Mesenchymal stem cell (in vitro differentiated cells and primary cell): ENCODE measurements around the gene CCT7.
"Not testable (repeated sequence)": the region's sequence is repeated elsewhere in the genome, so short reads cannot be mapped to it uniquely, and the experiment has no call there.

ENCODE experiments used
- DNase-seq: peaks from one replicate; pipeline ENCODE4 v3.0.0-alpha.2; 2013
- H2AFZ ChIP-seq: one replicate; pipeline ENCODE4 v1.6.1; 2013; ENCODE audit warnings: low read depth, mild to moderate bottlenecking, control low read depth, inconsistent platforms, low read length, moderate library complexity
- H2AK5ac ChIP-seq: 2 replicates; pipeline ENCODE4 v1.6.1; 2013; ENCODE audit warnings: low read length, moderate library complexity, mild to moderate bottlenecking, inconsistent platforms; ENCODE audit not compliant: severe bottlenecking
- H2BK120ac ChIP-seq: one replicate; pipeline ENCODE4 v1.6.1; 2013; ENCODE audit warnings: low read depth, mild to moderate bottlenecking, inconsistent platforms, low read length, moderate library complexity
- H2BK12ac ChIP-seq, 2 experiments: one replicate each; pipeline ENCODE4 v1.6.1; 2013; ENCODE audit warnings: inconsistent platforms in 2 of 2, low read length in 2 of 2, mild to moderate bottlenecking in 2 of 2, moderate library complexity in 2 of 2, control low read depth in 1 of 2
- H2BK15ac ChIP-seq: one replicate; pipeline ENCODE4 v1.6.1; 2013; ENCODE audit warnings: mild to moderate bottlenecking, low read depth, inconsistent platforms; ENCODE audit not compliant: poor library complexity, severe bottlenecking
- H2BK5ac ChIP-seq: 2 replicates; pipeline ENCODE4 v1.6.1; 2013; ENCODE audit warnings: low read depth, mild to moderate bottlenecking, low read length, control low read depth, inconsistent platforms; ENCODE audit not compliant: poor library complexity, severe bottlenecking
- H3K14ac ChIP-seq, 2 experiments: one replicate each; pipeline ENCODE4 v1.6.1; 2013; ENCODE audit warnings: inconsistent platforms in 2 of 2, low read length in 2 of 2, control low read depth in 1 of 2, mild to moderate bottlenecking in 1 of 2, moderate library complexity in 1 of 2
- H3K18ac ChIP-seq, 2 experiments: one replicate each; pipeline ENCODE4 v1.6.1; 2013; ENCODE audit warnings: inconsistent platforms in 2 of 2, low read length in 2 of 2, control low read depth in 1 of 2, low read depth in 1 of 2, mild to moderate bottlenecking in 1 of 2
- H3K23ac ChIP-seq, 2 experiments: one replicate each; pipeline ENCODE4 v1.6.1; 2013; ENCODE audit warnings: inconsistent platforms in 2 of 2, low read length in 2 of 2, mild to moderate bottlenecking in 2 of 2, moderate library complexity in 2 of 2, control low read depth in 1 of 2
- H3K27ac ChIP-seq: 2 replicates; pipeline ENCODE4 v1.5.1; 2013; ENCODE audit warnings: mild to moderate bottlenecking, moderate library complexity, low read length, control low read depth, inconsistent platforms; ENCODE audit not compliant: poor library complexity, severe bottlenecking
- H3K27me3 ChIP-seq, 2 experiments: 2 replicates each; pipeline versions ENCODE4 v1.6.1 to v1.7.0; 2013; ENCODE audit warnings: low read length in 2 of 2, mild to moderate bottlenecking in 2 of 2, moderate library complexity in 2 of 2, control low read depth in 1 of 2, inconsistent platforms in 1 of 2; ENCODE audit not compliant: control insufficient read depth in 1 of 2, insufficient read depth in 1 of 2
- H3K36me3 ChIP-seq, 2 experiments: 2 replicates each; pipeline versions ENCODE4 v1.6.1 to v1.7.0; 2013; ENCODE audit warnings: low read length in 2 of 2, control low read depth in 1 of 2, inconsistent platforms in 1 of 2, low read depth in 1 of 2, mild to moderate bottlenecking in 1 of 2; ENCODE audit not compliant: insufficient read depth in 2 of 2, control insufficient read depth in 1 of 2
- H3K4ac ChIP-seq, 2 experiments: one replicate each; pipeline ENCODE4 v1.6.1; 2013; ENCODE audit warnings: inconsistent platforms in 2 of 2, low read length in 2 of 2, mild to moderate bottlenecking in 2 of 2, moderate library complexity in 2 of 2, control low read depth in 1 of 2, low read depth in 1 of 2
- H3K4me1 ChIP-seq: 2 replicates; pipeline ENCODE4 v1.6.1; 2013; ENCODE audit warnings: low read depth, low read length, control low read depth; ENCODE audit not compliant: control insufficient read depth, insufficient read depth
- H3K4me2 ChIP-seq: 2 replicates; pipeline ENCODE4 v1.6.1; 2013; ENCODE audit warnings: low read length, mild to moderate bottlenecking, inconsistent platforms; ENCODE audit not compliant: poor library complexity, severe bottlenecking
- H3K4me3 ChIP-seq, 2 experiments: 2 replicates each; pipeline versions ENCODE4 v1.5.1 to v1.7.0; 2013; ENCODE audit warnings: low read length in 2 of 2, mild to moderate bottlenecking in 2 of 2, control low read depth in 1 of 2, low read depth in 1 of 2; ENCODE audit not compliant: insufficient read depth in 1 of 2
- H3K79me1 ChIP-seq: replicated peaks from 2 replicates; pipeline ENCODE4 v1.6.1; 2013; ENCODE audit warnings: mild to moderate bottlenecking, control low read depth, low read length, inconsistent platforms; ENCODE audit not compliant: poor library complexity, severe bottlenecking
- H3K9ac ChIP-seq: 2 replicates; pipeline ENCODE4 v1.7.0; 2013; ENCODE audit warnings: mild to moderate bottlenecking, low read length, moderate library complexity
- H3K9me3 ChIP-seq: 2 replicates; pipeline ENCODE4 v1.7.0; 2013; ENCODE audit warnings: mild to moderate bottlenecking, low read length; ENCODE audit not compliant: control insufficient read depth
- H4K8ac ChIP-seq: one replicate; pipeline ENCODE4 v1.6.1; 2013; ENCODE audit warnings: inconsistent platforms, mild to moderate bottlenecking, low read length, moderate library complexity
- H4K91ac ChIP-seq: one replicate; pipeline ENCODE4 v1.6.1; 2013; ENCODE audit warnings: mild to moderate bottlenecking, low read length, inconsistent platforms
- WGBS: methylation state at CpG from one replicate; pipeline ENCODE4 v1.1.7; 2013; ENCODE audit warnings: mixed read lengths; 5-methylcytosine and 5-hydroxymethylcytosine counted together

CCT7 gene

DNA sequence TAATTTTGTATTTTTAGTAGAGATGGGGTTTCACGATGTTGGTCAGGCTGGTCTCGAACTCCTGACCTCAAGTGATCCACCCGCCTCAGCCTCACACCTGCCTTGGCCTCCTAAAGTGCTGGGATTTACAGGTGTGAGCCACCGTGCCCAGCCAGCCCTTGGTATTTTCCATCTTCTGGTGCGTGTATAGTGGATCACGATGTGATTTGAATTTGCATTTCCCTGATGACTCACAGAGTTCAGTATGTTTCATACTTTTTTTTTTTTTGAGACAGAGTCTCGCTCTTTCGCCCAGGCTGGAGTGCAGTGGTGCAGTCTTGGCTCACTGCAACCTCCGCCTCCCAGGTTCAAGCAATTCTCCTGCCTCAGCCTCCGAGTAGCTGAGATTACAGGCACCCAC, 33.8 kb upstream of the CCT7 start:
- H4K8ac ChIP-seq, H3K23ac ChIP-seq, H2BK5ac ChIP-seq, H3K14ac ChIP-seq, H3K4me2 ChIP-seq, H3K27ac ChIP-seq, H3K4ac ChIP-seq, H2BK15ac ChIP-seq, DNase-seq, H3K9me3 ChIP-seq, H3K9ac ChIP-seq, H2AK5ac ChIP-seq, H3K79me1 ChIP-seq, H3K18ac ChIP-seq, H2BK120ac ChIP-seq, H2BK12ac ChIP-seq, H3K4me3 ChIP-seq, H2AFZ ChIP-seq, H3K36me3 ChIP-seq, H4K91ac ChIP-seq: not testable (repeated sequence)
- H3K27me3 ChIP-seq: peaks cover 68 to 75% of the 10 kb centered on the region in 2 experiments
- peaks cover 13% of the 10 kb centered on the region for H3K4me1 ChIP-seq
- 89% methylated on average over 9 of the region's 10 CpGs for WGBS

DNA sequence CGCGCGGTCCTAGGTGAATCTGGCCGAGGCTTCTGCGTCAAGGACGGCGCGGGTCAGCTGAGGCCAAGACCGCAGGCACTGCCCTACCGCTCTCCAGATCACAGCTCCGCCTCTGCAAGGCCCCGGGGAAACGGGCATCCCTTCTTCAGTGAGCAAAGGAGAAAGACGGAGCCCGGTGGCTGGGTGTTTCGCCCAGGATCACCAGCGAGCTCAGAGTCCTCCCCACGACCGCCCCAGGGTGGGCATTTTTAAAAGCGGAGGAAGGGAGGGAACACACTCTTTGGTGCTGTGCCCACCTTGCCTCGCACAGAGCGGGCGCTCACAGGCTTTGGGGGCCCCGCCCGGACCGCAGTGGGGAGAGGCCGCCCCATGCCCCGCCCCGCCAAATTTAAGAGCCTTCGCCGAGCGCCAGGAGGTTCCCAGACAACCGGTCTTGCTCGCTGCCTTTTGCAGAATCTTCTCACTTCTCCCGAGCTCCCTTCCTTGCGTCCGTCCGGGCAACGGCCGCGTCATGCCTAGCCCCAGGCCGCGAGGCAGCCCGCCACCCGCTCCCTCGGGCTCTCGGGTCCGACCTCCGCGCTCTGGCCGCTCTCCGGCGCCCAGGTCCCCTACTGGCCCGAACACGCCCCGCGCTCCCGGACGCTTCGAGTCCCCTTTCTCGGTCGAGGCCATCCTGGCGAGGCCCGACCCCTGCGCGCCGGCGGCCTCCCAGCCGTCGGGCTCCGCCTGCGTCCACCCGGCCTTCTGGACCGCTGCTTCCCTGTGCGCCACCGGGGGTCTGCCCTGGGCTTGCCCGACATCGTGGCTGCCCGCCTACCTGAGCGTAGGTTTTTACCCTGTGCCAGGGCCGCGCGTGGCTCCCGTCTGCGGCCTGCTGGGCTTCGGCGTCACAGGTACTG, 31.7 kb upstream of the CCT7 start, which contains the start of gene NOTO:
NOTO (plus strand) TSS at position 419 of the 899 bp plus-strand sequence; CDS start at position 512, 93 bp downstream.
- no peak within 1 kb of the TSS for H3K27ac ChIP-seq
- H3K9ac ChIP-seq: no peak within 1 kb of the TSS
- peaks cover 13% of the 10 kb centered on the region for H3K4me1 ChIP-seq
- no peak within 1 kb of the TSS for H2AK5ac ChIP-seq
- no peak within 1 kb of the TSS for H3K14ac ChIP-seq
- no peak within 1 kb of the TSS for H4K91ac ChIP-seq
- no peak within 1 kb of the TSS for H2BK5ac ChIP-seq
- H3K4me3 ChIP-seq: peak within 1 kb of the TSS; percentile 38 to 56
- peak within 1 kb of the TSS; percentile 47 for H3K4me2 ChIP-seq
- no peaks in the 10 kb centered on the region for H3K79me1 ChIP-seq
- H3K36me3 ChIP-seq: no peaks in the 10 kb centered on the region
- H3K23ac ChIP-seq: peak within 1 kb of the TSS in 1 of 2 experiments; percentile 89
- H2AFZ ChIP-seq: no peak within 1 kb of the TSS
- peak within 1 kb of the TSS; percentile 57 for H4K8ac ChIP-seq
- H3K27me3 ChIP-seq: peaks cover 73 to 82% of the 10 kb centered on the region in 2 experiments
- no peak within 1 kb of the TSS for H2BK120ac ChIP-seq
- 3% methylated on average over 81 of the region's 87 CpGs for WGBS
- H3K4ac ChIP-seq: no peak within 1 kb of the TSS
- no peak within 1 kb of the TSS for H2BK12ac ChIP-seq
- no peaks in the 10 kb centered on the region for H3K9me3 ChIP-seq
- DNase-seq: peak; percentile 53
- no peak within 1 kb of the TSS for H2BK15ac ChIP-seq
- no peak within 1 kb of the TSS for H3K18ac ChIP-seq

DNA sequence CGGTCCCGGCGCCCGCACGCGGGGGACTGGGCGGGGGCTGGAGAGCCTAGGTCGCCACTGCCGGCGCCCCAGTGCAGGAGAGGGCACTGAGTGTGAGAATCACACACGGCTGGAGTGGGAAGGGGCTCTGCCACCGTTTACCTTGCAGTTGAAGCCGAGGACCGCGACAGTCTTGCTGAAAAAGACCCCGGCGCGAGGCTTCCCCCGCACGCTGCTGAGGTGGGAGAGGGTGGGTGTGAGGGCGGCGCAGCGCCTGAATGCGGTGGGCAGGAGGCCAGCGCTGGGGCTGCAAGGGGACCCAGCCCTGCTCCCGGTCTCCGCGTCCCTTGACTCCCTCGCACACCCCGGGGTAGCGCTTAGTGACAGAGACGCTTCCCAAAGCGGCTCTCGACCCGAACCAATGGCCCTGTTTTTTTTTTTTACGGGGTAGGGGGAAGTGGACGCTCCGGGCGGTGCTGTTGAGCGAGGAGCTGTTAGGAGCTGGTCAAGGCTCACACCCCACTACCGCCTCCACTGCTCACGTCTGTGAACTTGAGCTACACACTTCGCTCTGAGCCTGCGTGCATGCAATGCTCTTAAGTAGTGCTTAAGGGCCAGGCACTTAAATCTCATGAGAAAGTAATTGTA, 30.9 kb upstream of the CCT7 start:
- 8% methylated on average over 39 of the region's 44 CpGs for WGBS
- Histone ChIP-seq H3K9ac (no peak overlapping the region), H3K9me3 (no peaks in the 10 kb centered on the region), H2BK120ac (no peak overlapping the region), H4K91ac (no peak overlapping the region), H3K4ac (no peak overlapping the region), H3K79me1 (no peaks in the 10 kb centered on the region), H3K14ac (no peak overlapping the region), H3K27ac (no peak overlapping the region), H3K23ac (peak overlapping the region in 1 of 2 experiments; percentile 89), H2BK15ac (no peak overlapping the region), H3K36me3 (no peaks in the 10 kb centered on the region), H3K27me3 (peaks cover 67 to 80% of the 10 kb centered on the region in 2 experiments), H2BK5ac (no peak overlapping the region), H3K4me2 (no peak overlapping the region), H2BK12ac (no peak overlapping the region), H4K8ac (no peak overlapping the region), H3K18ac (no peak overlapping the region), H2AK5ac (no peak overlapping the region), H3K4me3 (peak overlapping the region in 1 of 2 experiments; percentile 38), H2AFZ (no peak overlapping the region), H3K4me1 (peaks cover 13% of the 10 kb centered on the region)
- peak; percentile 11 for DNase-seq

DNA sequence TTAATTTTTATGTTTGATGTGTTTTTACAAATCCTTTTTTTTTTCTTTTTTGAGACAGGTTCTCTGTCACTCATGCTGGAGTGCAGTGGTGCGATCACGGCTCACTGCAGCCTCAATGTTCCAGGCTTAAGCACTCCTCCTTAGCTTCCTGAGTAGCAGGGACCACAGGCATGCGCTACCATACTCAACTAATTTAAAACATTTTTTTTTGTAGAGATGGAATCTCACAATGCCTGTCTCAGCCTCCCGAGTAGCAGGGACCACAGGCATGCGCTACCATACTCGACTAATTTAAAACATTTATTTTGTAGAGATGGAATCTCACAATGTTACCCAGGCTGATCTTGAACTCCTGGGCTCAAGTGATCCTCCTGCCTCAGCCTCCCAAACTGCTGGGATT, 28.5 kb upstream of the CCT7 start:
- Histone ChIP-seq H3K14ac (no peak overlapping the region), H2AK5ac (no peak overlapping the region), H3K4me2 (no peak overlapping the region), H2BK5ac (no peak overlapping the region), H3K27ac (no peak overlapping the region), H2BK15ac (no peak overlapping the region), H3K23ac (no peak overlapping the region), H3K4ac (no peak overlapping the region), H3K27me3 (peaks cover 65 to 70% of the 10 kb centered on the region in 2 experiments), H3K4me3 (no peak overlapping the region), H4K8ac (no peak overlapping the region), H3K9ac (no peak overlapping the region), H2AFZ (no peak overlapping the region), H3K79me1 (no peaks in the 10 kb centered on the region), H3K18ac (no peak overlapping the region), H4K91ac (no peak overlapping the region), H2BK120ac (no peak overlapping the region), H3K9me3 (no peaks in the 10 kb centered on the region), H3K4me1 (peaks cover 13% of the 10 kb centered on the region), H3K36me3 (no peaks in the 10 kb centered on the region), H2BK12ac (no peak overlapping the region)
- no peak for DNase-seq
- WGBS: 84% methylated on average over 6 of the region's 6 CpGs
